ENCODE results near the gene SLC25A2.

DNA sequence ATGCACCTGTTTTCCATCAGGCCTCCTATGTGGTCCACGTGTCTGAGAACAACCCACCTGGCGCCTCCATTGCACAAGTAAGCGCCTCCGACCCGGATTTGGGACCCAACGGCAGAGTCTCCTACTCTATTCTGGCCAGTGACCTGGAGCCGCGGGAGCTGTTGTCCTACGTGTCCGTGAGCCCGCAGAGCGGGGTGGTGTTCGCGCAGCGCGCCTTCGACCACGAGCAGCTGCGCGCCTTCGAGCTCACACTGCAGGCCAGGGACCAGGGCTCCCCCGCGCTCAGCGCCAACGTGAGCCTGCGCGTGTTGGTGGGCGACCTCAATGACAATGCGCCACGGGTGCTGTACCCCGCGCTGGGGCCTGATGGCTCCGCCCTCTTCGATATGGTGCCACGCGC lies 47.7 kb upstream of the SLC25A2 start:
- TF ChIP-seq REST (IDR thresholded peaks at IDR 0.05; ENCODE audit: insufficient read depth in 1 of 2, low read depth in 2 of 2, low read length in 1 of 2) (no peak), TCF7L2 (IDR thresholded peaks at IDR 0.05; ENCODE audit: low read depth, low read length) (no peak), POLR2AphosphoS5 (IDR thresholded peaks at IDR 0.05; ENCODE audit: low read depth, low read length) (no peak)
- TF ChIP-seq, protein P1, sequence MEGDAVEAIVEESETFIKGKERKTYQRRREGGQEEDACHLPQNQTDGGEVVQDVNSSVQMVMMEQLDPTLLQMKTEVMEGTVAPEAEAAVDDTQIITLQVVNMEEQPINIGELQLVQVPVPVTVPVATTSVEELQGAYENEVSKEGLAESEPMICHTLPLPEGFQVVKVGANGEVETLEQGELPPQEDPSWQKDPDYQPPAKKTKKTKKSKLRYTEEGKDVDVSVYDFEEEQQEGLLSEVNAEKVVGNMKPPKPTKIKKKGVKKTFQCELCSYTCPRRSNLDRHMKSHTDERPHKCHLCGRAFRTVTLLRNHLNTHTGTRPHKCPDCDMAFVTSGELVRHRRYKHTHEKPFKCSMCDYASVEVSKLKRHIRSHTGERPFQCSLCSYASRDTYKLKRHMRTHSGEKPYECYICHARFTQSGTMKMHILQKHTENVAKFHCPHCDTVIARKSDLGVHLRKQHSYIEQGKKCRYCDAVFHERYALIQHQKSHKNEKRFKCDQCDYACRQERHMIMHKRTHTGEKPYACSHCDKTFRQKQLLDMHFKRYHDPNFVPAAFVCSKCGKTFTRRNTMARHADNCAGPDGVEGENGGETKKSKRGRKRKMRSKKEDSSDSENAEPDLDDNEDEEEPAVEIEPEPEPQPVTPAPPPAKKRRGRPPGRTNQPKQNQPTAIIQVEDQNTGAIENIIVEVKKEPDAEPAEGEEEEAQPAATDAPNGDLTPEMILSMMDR (IDR thresholded peaks at IDR 0.05): no peak
